ENCODE data around the gene HCK. TPM values are rescaled to one million over a fixed set of nuclear protein-coding genes. Genes with fewer than 3 reads are reported as not detected.

Gene HCK
- polyA plus RNA-seq, 2 of the 4 experiments (the other 2 are of a cell fraction): 0.06 TPM; not detected in 1

DNA sequence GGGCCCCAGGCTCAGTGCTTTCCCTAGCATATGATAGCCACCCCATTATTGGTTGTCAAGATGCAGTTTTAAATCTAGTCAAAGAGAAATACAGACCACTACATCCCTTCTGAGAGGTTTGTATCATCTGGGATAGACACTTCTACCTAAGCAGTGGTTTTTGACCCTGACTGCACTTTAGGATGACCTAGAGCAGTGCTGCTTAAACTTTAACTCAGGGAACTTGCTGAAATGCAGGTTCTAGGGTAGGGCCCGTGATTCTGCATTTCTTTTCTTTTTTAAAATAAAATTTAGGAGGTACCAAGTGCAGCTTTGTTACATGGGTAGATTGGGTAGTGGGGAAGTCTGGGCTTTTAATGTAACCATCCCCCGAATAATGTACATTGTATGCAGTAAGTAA lies 76.1 kb downstream of the HCK start:
- Histone ChIP-seq H3K27ac (no peak overlapping the region), H3K4me3 (no peak overlapping the region), H3K9me3 (no peaks in the 10 kb centered on the region), H3K4me2 (no peak overlapping the region), H3K4me1 (no peaks in the 10 kb centered on the region)
- FAIRE-seq (no peak), ATAC-seq (no peak), DNase-seq (ENCODE audit: low read depth in 1 of 2, low spot score in 1 of 2) (no peak)
- POLR2A ChIA-PET: no interaction called here
- TF ChIP-seq KDM5A (IDR thresholded peaks at IDR 0.05) (no peak), FOSL2 (IDR thresholded peaks at IDR 0.05) (no peak), FOSL2 (CRISPR knock-in tag; IDR thresholded peaks at IDR 0.05) (no peak), RAD21 (conservative IDR thresholded peaks at IDR 0.05 in 1 of 2, IDR thresholded peaks at IDR 0.05 in 1 of 2) (no peak), GATA3 (IDR thresholded peaks at IDR 0.05; ENCODE audit: borderline replicate concordance) (no peak)
- WGBS (ENCODE audit: missing lambda C conversion rate): 92% methylated on average over 2 of the region's 2 CpGs
- CTCF ChIA-PET: interaction anchor here (1.3 kb wide), 1 partner anchor 10 kb away, joined by 3 read pairs; no protein-coding TSS in a partner anchor

GRCh38 chr20:32129863-32130262 lies 77.8 kb downstream of the HCK start:
- Histone ChIP-seq H3K4me1 (no peaks in the 10 kb centered on the region), H3K4me2 (no peak overlapping the region), H3K4me3 (no peak overlapping the region), H3K9me3 (no peaks in the 10 kb centered on the region), H3K27ac (no peak overlapping the region)
- POLR2A ChIA-PET: no interaction called here
- FAIRE-seq: no peak
- TF ChIP-seq, protein P1, sequence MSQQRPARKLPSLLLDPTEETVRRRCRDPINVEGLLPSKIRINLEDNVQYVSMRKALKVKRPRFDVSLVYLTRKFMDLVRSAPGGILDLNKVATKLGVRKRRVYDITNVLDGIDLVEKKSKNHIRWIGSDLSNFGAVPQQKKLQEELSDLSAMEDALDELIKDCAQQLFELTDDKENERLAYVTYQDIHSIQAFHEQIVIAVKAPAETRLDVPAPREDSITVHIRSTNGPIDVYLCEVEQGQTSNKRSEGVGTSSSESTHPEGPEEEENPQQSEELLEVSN (IDR thresholded peaks at IDR 0.05; ENCODE audit: borderline replicate concordance, low read depth): no peak
- TF ChIP-seq BHLHE40 (IDR thresholded peaks at IDR 0.05; ENCODE audit: low read depth, low read length): no peak
- no peak for TF ChIP-seq MAFK (IDR thresholded peaks at IDR 0.05; ENCODE audit: partially characterized antibody)
- no peak for TF ChIP-seq HOXB13 (CRISPR knock-in tag; IDR thresholded peaks at IDR 0.05; ENCODE audit: low read depth)
- TF ChIP-seq NR3C1 (IDR thresholded peaks at IDR 0.05): no peak
- no peak for TF ChIP-seq GATA3 (IDR thresholded peaks at IDR 0.05; ENCODE audit: borderline replicate concordance)
- TF ChIP-seq JUN (IDR thresholded peaks at IDR 0.05): no peak
- TF ChIP-seq, protein P2, sequence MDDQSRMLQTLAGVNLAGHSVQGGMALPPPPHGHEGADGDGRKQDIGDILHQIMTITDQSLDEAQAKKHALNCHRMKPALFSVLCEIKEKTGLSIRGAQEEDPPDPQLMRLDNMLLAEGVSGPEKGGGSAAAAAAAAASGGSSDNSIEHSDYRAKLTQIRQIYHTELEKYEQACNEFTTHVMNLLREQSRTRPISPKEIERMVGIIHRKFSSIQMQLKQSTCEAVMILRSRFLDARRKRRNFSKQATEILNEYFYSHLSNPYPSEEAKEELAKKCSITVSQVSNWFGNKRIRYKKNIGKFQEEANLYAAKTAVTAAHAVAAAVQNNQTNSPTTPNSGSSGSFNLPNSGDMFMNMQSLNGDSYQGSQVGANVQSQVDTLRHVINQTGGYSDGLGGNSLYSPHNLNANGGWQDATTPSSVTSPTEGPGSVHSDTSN (IDR thresholded peaks at IDR 0.05): no peak
- ATAC-seq: no peak
- WGBS (ENCODE audit: missing lambda C conversion rate): 91% methylated on average over 5 of the region's 5 CpGs
- DNase-seq (ENCODE audit: low read depth in 1 of 2, low spot score in 1 of 2): no peak
- CTCF ChIA-PET: no interaction called here

DNA sequence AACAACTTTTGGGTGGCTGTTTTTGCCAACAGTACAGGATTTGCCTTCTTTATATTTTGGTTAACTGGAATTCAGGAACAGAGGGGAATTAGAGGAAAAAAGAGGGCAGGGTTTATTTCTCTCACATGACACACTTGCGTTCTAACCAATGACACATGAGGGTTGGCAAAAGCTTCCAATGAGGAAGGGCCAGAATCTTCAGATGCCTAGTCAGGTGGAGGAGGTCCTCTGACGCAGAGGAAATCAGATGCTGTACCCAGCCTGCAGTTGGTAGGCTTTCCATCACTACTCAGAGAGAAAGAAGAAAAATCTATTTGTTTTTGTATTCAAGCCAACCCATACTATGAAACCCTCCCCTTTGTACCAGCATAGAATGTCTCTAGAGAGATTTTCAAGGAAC lies 78.3 kb downstream of the HCK start:
- H3K4me1 ChIP-seq: no peaks in the 10 kb centered on the region
- ChIA-PET CTCF (no interaction called here), POLR2A (no interaction called here)
- DNase-seq (ENCODE audit: low read depth in 1 of 2, low spot score in 1 of 2) (no peak), FAIRE-seq (no peak), ATAC-seq (no peak)
- TF ChIP-seq RFX5 (IDR thresholded peaks at IDR 0.05) (no peak), POLR2A (IDR thresholded peaks at IDR 0.05; ENCODE audit: low read length) (no peak), EP300 (IDR thresholded peaks at IDR 0.05) (no peak), RARB (CRISPR knock-in tag; IDR thresholded peaks at IDR 0.05) (no peak), PHF8 (IDR thresholded peaks at IDR 0.05; ENCODE audit: borderline replicate concordance, low read depth) (no peak), KDM1A (IDR thresholded peaks at IDR 0.05; ENCODE audit: low read depth) (no peak), FOSB (CRISPR knock-in tag; IDR thresholded peaks at IDR 0.05) (no peak)
- TF ChIP-seq, protein P3, sequence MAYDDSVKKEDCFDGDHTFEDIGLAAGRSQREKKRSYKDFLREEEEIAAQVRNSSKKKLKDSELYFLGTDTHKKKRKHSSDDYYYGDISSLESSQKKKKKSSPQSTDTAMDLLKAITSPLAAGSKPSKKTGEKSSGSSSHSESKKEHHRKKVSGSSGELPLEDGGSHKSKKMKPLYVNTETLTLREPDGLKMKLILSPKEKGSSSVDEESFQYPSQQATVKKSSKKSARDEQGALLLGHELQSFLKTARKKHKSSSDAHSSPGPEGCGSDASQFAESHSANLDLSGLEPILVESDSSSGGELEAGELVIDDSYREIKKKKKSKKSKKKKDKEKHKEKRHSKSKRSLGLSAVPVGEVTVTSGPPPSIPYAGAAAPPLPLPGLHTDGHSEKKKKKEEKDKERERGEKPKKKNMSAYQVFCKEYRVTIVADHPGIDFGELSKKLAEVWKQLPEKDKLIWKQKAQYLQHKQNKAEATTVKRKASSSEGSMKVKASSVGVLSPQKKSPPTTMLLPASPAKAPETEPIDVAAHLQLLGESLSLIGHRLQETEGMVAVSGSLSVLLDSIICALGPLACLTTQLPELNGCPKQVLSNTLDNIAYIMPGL (CRISPR knock-in tag; IDR thresholded peaks at IDR 0.05; ENCODE audit: borderline replicate concordance): no peak
- H3K4me2 ChIP-seq: no peak overlapping the region
- H3K27ac ChIP-seq: no peak overlapping the region
- no peak overlapping the region for H3K4me3 ChIP-seq
- 45% methylated on average over 2 of the region's 2 CpGs for WGBS (ENCODE audit: missing lambda C conversion rate)
- H3K9me3 ChIP-seq: no peaks in the 10 kb centered on the region

DNA sequence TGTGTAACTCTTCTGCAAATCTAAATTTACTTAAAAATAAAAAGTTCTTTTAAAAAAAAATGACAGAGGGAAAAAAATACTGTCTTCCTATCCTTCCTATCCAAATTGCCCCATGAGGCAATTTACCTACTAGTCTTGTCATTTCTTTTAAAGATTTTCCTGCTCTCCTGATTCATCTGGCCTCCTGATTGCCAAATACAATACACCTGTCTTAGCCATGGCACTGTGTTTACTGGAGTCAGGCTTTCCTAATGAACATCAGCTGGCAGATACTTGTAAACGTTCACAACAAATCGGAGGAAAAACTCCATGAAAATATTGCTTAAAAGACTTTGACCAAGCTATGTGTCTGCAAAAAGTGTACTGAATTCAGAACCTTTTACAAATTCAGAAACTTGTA lies 78.9 kb downstream of the HCK start:
- Histone ChIP-seq H3K27ac (no peak overlapping the region), H3K9me3 (no peaks in the 10 kb centered on the region), H3K4me1 (no peaks in the 10 kb centered on the region), H3K4me3 (no peak overlapping the region), H3K4me2 (no peak overlapping the region)
- ChIA-PET POLR2A (no interaction called here), CTCF (no interaction called here)
- FAIRE-seq: no peak
- 34% methylated on average over 2 of the region's 2 CpGs for WGBS (ENCODE audit: missing lambda C conversion rate)
- ATAC-seq: no peak
- DNase-seq (ENCODE audit: low read depth in 1 of 2, low spot score in 1 of 2): no peak
- no peak for TF ChIP-seq POLR2AphosphoS2 (conservative IDR thresholded peaks at IDR 0.05; ENCODE audit: low read length)
- TF ChIP-seq KDM1A (IDR thresholded peaks at IDR 0.05; ENCODE audit: low read depth): no peak
- TF ChIP-seq, protein P4, sequence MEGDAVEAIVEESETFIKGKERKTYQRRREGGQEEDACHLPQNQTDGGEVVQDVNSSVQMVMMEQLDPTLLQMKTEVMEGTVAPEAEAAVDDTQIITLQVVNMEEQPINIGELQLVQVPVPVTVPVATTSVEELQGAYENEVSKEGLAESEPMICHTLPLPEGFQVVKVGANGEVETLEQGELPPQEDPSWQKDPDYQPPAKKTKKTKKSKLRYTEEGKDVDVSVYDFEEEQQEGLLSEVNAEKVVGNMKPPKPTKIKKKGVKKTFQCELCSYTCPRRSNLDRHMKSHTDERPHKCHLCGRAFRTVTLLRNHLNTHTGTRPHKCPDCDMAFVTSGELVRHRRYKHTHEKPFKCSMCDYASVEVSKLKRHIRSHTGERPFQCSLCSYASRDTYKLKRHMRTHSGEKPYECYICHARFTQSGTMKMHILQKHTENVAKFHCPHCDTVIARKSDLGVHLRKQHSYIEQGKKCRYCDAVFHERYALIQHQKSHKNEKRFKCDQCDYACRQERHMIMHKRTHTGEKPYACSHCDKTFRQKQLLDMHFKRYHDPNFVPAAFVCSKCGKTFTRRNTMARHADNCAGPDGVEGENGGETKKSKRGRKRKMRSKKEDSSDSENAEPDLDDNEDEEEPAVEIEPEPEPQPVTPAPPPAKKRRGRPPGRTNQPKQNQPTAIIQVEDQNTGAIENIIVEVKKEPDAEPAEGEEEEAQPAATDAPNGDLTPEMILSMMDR (IDR thresholded peaks at IDR 0.05): no peak
- no peak for TF ChIP-seq FOSB (CRISPR knock-in tag; IDR thresholded peaks at IDR 0.05)
- TF ChIP-seq, protein P5, sequence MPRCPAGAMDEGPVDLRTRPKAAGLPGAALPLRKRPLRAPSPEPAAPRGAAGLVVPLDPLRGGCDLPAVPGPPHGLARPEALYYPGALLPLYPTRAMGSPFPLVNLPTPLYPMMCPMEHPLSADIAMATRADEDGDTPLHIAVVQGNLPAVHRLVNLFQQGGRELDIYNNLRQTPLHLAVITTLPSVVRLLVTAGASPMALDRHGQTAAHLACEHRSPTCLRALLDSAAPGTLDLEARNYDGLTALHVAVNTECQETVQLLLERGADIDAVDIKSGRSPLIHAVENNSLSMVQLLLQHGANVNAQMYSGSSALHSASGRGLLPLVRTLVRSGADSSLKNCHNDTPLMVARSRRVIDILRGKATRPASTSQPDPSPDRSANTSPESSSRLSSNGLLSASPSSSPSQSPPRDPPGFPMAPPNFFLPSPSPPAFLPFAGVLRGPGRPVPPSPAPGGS (IDR thresholded peaks at IDR 0.05): no peak
- no peak for TF ChIP-seq HDAC2 (IDR thresholded peaks at IDR 0.05)
- no peak for TF ChIP-seq ZC3H11A (IDR thresholded peaks at IDR 0.05)
- TF ChIP-seq, protein P6, sequence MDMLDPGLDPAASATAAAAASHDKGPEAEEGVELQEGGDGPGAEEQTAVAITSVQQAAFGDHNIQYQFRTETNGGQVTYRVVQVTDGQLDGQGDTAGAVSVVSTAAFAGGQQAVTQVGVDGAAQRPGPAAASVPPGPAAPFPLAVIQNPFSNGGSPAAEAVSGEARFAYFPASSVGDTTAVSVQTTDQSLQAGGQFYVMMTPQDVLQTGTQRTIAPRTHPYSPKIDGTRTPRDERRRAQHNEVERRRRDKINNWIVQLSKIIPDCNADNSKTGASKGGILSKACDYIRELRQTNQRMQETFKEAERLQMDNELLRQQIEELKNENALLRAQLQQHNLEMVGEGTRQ (IDR thresholded peaks at IDR 0.05): no peak
- no peak for TF ChIP-seq CBX8 (IDR thresholded peaks at IDR 0.05)
